ENCODE measurements around the gene CNTN6.

CNTN6 gene

GRCh38 chr3:1183320-1184048 lies 90.7 kb downstream of the CNTN6 start:
- peak; percentile 77 for DNase-seq (ENCODE audit: low read depth, low spot score)
- H3K4me3 ChIP-seq (ENCODE audit: low read depth, low read length): no peak overlapping the region
- no peak for TF ChIP-seq CTCF (IDR thresholded peaks at IDR 0.05; ENCODE audit: low read depth, low read length)
- in situ Hi-C loops (cut with HindIII; ENCODE audit: low sequenced_read_pairs): no loop called here

GRCh38 chr3:1190569-1190968 lies 97.7 kb downstream of the CNTN6 start:
- peak; percentile 49 for DNase-seq (ENCODE audit: low read depth, low spot score)
- H3K4me3 ChIP-seq (ENCODE audit: low read depth, low read length): no peak overlapping the region
- TF ChIP-seq CTCF (IDR thresholded peaks at IDR 0.05; ENCODE audit: low read depth, low read length): no peak
- in situ Hi-C loops (cut with HindIII; ENCODE audit: low sequenced_read_pairs): no loop called here

GRCh38 chr3:1191026-1191425 lies 98.2 kb downstream of the CNTN6 start:
- DNase-seq (ENCODE audit: low read depth, low spot score): peak; percentile 15
- in situ Hi-C loops (cut with HindIII; ENCODE audit: low sequenced_read_pairs): no loop called here
- no peak overlapping the region for H3K4me3 ChIP-seq (ENCODE audit: low read depth, low read length)
- TF ChIP-seq CTCF (IDR thresholded peaks at IDR 0.05; ENCODE audit: low read depth, low read length): no peak

GRCh38 chr3:1195947-1196346 lies 103.1 kb downstream of the CNTN6 start:
- no peak overlapping the region for H3K4me3 ChIP-seq (ENCODE audit: low read depth, low read length)
- in situ Hi-C loops (cut with HindIII; ENCODE audit: low sequenced_read_pairs): no loop called here
- no peak for TF ChIP-seq CTCF (IDR thresholded peaks at IDR 0.05; ENCODE audit: low read depth, low read length)
- DNase-seq (ENCODE audit: low read depth, low spot score): peak; percentile 74

GRCh38 chr3:1197051-1197450 lies 104.2 kb downstream of the CNTN6 start:
- no peak overlapping the region for H3K4me3 ChIP-seq (ENCODE audit: low read depth, low read length)
- in situ Hi-C loops (cut with HindIII; ENCODE audit: low sequenced_read_pairs): no loop called here
- no peak for DNase-seq (ENCODE audit: low read depth, low spot score)
- no peak for TF ChIP-seq CTCF (IDR thresholded peaks at IDR 0.05; ENCODE audit: low read depth, low read length)

- no peak for TF ChIP-seq CTCF (IDR thresholded peaks at IDR 0.05; ENCODE audit: low read depth, low read length)
- in situ Hi-C loops (cut with HindIII; ENCODE audit: low sequenced_read_pairs): no loop called here
- no peak for DNase-seq (ENCODE audit: low read depth, low spot score)
- H3K4me3 ChIP-seq (ENCODE audit: low read depth, low read length): no peak overlapping the region
Observed at GRCh38 chr3:1200371-1200770, 107.5 kb downstream of the CNTN6 start.
